ENCODE data around the gene CDK9.
"Not testable (repeated sequence)": the region's sequence is repeated elsewhere in the genome, so short reads cannot be mapped to it uniquely, and the experiment has no call there.

The CDK9 gene

DNA sequence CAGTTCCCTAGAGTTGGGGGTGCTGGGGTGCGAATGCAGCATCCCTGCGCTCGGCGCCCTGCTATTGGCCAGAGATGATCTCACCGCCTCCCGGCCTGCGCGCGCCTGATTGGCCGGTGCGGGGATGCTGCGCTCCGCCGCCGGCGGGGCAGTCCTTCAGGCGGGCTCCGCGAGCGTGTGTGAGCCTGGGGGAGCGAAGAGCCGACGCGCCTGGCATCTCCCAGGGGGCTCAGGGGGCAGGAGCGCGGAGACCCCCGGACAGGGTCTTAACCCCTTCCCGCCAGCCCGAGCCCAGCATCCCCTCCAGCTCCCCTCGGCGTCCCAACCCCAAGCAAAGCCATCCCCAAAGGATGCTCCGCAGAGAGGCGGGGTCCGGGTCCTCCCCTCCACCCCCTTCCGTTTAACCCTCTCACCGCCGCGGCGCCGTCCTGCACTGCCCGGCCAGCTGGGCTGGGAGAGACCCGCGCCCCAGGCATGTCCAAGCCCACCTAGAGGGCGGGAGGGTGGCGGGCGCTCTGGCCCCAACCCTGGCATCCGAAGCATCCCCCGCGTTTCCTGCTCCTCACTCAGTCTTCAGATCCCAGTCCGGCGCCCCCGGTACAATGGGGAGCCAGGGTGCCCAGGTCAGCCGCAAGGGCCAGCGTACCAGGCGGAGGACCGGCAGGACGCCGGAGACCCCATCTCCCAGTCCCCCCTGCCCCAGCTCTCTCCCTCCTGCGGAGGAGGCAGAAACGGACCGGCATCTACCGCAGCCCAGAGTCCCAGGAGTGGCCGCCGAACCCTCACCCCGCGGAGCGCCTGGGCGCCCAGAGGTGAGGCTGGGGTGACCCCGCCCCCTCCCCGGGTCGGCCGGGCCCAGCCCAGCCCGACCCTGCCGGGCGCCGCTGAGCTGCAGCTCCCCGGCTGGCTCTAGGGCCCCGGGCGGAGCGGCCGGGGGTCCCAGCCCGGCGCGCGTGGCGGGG, 31.5 kb upstream of the CDK9 start:
- no peak for DNase-seq
- no peak for TF ChIP-seq GATA1 (IDR thresholded peaks at IDR 0.05; ENCODE audit: low read depth, low read length)
- TF ChIP-seq POLR2A (IDR thresholded peaks at IDR 0.05; ENCODE audit: low read length), result no peak

DNA sequence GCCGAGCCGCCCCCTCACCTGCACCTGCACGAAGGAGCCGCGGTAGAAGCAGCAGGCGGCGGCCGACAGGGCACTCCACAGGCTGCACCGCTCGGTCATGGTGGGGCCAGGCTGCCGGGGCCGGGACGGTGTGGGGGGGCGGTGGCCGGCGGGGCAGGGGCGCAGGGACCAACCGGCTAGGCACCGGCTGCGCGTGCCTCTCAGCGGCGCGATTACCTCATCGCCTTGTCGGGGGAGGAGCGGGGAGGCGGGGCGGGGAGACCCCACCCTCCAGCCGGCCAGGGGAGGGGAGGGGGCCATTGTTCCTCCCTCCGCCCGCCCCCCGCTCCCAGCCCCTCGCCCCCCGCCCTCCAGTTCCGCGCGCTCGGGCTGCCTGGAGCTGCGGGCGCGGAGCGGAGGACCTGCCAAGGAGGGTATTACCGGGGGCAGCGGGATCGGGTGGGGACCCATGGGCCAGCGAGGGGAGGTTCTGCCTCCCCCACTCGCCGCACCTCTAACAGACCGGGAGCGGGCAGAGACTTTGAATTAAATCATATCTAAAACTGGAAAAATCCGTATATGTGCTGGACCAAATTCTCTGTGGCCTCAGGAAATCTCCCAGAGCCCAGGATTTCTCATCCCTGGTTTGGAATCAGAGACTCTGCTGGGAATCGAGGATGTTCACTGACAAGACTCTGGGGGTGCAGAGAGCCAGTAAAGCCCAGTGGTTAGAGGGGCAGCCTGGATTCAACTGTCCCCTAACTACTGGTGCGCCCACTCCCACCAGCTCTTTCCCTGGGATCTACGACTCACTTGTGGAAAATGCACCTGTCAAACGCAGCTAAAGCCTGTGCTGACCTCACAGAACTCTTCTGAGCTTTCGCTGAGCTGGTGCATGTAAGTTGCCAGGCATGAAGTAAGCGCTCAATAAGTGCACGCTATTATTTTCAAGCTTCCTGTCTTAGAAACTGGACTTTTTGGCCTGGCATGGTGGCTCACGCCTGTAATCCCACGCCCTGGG, 30.5 kb upstream of the CDK9 start:
- no peak for DNase-seq
- TF ChIP-seq POLR2A (IDR thresholded peaks at IDR 0.05; ENCODE audit: low read length), result no peak
- TF ChIP-seq GATA1 (IDR thresholded peaks at IDR 0.05; ENCODE audit: low read depth, low read length), result no peak

DNA sequence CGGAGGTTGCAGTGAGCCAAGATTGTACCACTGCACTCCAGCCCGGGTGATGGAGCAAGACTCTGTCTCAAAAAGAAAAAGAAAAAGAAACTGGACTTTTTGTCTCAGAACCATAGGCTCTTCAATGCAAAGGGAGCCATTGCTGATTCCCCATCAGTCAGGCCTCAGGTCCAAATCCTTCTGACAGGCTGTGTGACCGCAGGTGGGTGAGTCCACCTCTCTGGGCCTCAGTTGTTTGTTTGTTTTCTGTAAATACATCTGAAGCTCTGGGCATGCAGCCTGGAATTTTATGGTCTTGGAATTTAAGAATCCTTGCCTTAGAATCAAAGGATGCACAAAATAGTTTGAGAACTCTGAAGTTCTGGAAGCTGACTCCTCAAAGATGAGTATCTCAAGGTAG, 29.6 kb upstream of the CDK9 start:
- TF ChIP-seq GATA1 (IDR thresholded peaks at IDR 0.05; ENCODE audit: low read depth, low read length) (no peak), POLR2A (IDR thresholded peaks at IDR 0.05; ENCODE audit: low read length) (no peak)
- no peak for DNase-seq

DNA sequence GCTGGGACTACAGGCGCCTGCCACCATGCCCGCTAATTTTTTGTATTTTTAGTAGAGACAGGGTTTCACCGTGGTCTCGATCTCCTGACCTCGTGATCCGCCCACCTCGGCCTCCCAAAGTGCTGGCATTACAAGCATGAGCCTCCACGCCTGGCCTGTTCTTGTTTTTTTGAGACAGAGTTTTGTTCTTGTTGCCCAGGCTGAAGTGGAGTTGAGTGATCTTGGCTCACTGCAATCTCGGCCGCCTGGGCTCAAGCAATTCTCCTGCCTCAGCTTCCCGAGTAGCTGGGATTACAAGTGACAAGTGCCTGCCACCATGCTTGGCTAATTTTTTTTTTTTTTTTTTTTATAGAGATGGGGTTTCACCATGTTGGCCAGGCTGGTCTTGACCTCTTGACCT, 29.1 kb upstream of the CDK9 start:
- DNase-seq, result not testable (repeated sequence)

GRCh38 chr9:127758843-127759242, 27.0 kb upstream of the CDK9 start:
- DNase-seq, result peak; percentile 48 to 73
- TF ChIP-seq GATA1 (IDR thresholded peaks at IDR 0.05; ENCODE audit: low read depth, low read length) (no peak), POLR2A (IDR thresholded peaks at IDR 0.05; ENCODE audit: low read length) (no peak)

DNA sequence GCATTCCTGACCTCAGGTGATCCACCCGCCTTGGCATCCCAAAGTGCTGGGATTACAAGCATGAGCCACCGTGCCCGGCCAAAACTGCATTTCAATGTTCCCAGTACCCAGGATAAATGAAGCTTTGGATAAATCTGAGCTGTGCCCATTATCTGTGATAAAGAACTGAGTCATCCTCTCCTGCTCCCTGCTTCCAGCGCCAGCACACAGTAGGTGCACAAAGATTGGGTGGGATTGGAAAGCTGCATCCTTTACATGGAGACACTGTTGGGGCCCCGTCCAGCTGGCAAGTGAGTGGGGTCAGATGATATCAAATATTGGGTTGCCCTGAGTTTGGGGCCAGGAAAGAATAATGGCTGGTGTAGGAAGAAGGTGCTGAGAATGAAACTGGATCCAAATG, 24.8 kb upstream of the CDK9 start:
- TF ChIP-seq GATA1 (IDR thresholded peaks at IDR 0.05; ENCODE audit: low read depth, low read length), result no peak
- TF ChIP-seq POLR2A (IDR thresholded peaks at IDR 0.05; ENCODE audit: low read length), result no peak
- DNase-seq, result no peak

- DNase-seq, result no peak
- TF ChIP-seq POLR2A (IDR thresholded peaks at IDR 0.05; ENCODE audit: low read length) (no peak), GATA1 (IDR thresholded peaks at IDR 0.05; ENCODE audit: low read depth, low read length) (no peak)
Observed at GRCh38 chr9:127761491-127761956, 24.3 kb upstream of the CDK9 start.

DNA sequence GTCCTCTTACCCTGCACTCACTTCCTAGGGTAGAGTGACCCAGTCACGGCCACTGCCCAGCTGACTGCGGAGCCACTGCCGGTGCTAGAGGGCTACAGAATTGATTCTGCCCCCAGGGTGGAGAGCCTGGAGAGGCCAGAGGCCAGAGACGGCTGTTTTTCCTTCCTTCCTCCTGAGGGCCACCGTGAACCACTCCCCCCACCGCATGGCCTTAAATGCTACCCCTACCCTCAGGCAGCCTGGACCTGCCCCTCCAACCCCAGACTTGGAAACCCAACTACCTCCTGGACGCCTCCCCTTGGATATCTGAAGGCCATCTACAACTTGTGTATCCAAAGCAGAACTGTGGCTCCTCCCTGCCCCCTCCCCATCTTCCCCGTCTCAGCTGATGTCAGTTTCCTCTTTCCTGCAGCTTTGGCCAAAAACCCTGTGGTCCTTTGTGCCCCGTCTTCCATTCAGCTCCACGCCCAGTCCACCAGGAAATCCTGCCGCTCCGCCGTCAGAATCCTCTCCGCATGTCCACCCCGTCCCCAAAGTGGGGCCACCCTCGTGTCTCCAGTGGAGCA, 23.6 kb upstream of the CDK9 start:
- TF ChIP-seq POLR2A (IDR thresholded peaks at IDR 0.05; ENCODE audit: low read length) (no peak), GATA1 (IDR thresholded peaks at IDR 0.05; ENCODE audit: low read depth, low read length) (no peak)
- no peak for DNase-seq

DNA sequence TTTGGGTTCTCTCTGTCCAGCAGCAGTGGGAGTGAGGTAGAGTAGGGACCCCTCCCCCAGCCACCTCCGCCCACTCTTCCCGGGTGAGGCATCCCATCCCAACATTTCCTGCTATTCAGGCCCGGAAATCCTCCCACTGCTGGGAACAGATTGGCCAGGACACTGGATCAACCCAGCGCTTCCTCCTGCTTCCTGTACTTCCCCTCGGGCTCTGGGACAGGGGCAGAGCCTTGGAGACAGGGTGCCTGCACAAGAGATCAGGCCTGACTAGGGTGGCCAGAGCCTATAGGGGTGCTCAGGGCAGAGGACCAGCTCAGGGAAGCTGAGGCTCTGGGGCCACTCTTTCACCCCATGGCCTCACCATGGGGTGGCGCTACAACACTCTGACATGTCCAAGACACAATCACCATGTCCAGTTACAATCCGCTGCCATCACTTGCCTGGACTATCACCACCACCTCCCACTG, 21.9 kb upstream of the CDK9 start:
- peak; percentile 60 to 63 for DNase-seq
- no peak for TF ChIP-seq POLR2A (IDR thresholded peaks at IDR 0.05; ENCODE audit: low read length)
- TF ChIP-seq GATA1 (IDR thresholded peaks at IDR 0.05; ENCODE audit: low read depth, low read length), result no peak

GRCh38 chr9:127765418-127765817, 20.4 kb upstream of the CDK9 start:
- TF ChIP-seq POLR2A (IDR thresholded peaks at IDR 0.05; ENCODE audit: low read length) (no peak), GATA1 (IDR thresholded peaks at IDR 0.05; ENCODE audit: low read depth, low read length) (no peak)
- no peak for DNase-seq

GRCh38 chr9:127767410-127767809, 18.4 kb upstream of the CDK9 start:
- DNase-seq, result no peak
- TF ChIP-seq GATA1 (IDR thresholded peaks at IDR 0.05; ENCODE audit: low read depth, low read length) (no peak), POLR2A (IDR thresholded peaks at IDR 0.05; ENCODE audit: low read length) (no peak)

DNA sequence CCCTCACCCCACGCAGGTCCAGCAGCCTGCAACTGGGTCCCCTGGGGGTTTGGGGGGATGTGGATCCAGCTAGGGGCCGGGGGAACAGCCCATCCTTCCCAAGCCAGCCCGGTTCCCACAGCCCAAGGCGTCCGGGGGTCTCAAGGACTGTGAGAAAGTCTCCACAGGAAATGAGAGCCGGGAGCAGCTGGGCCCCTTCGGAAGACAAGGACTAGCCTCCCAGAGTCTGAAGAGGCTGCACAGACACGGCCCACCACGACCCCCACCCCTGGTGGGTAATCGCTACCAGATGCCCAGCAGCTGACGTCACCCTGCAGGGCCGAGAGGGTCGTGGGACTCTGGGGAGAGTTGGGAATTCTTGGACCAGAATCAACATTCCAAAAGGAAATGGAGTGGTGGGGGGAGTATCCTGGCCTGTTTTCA, 17.9 kb upstream of the CDK9 start:
- no peak for DNase-seq
- TF ChIP-seq POLR2A (IDR thresholded peaks at IDR 0.05; ENCODE audit: low read length) (no peak), GATA1 (IDR thresholded peaks at IDR 0.05; ENCODE audit: low read depth, low read length) (no peak)

DNA sequence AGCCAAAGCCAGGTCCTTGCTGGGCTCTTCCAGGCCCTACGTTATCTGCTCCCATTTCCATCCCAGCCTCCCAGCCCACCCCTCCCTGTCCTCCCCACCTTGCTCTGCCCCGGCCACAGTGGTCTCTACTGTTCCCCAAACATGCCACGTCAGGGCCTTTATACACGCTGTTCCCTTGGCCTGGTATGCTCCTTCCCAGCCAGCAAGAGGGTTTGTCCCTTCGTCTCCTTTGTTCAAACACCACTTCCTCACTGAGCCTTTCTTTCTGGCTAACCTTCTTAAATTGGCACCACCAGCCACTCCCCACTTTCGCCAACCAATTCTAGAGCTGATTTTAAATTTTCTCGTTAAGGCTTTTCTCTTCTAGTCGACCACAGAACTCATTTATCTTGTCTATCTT, 17.1 kb upstream of the CDK9 start:
- TF ChIP-seq GATA1 (IDR thresholded peaks at IDR 0.05; ENCODE audit: low read depth, low read length), result no peak

DNA sequence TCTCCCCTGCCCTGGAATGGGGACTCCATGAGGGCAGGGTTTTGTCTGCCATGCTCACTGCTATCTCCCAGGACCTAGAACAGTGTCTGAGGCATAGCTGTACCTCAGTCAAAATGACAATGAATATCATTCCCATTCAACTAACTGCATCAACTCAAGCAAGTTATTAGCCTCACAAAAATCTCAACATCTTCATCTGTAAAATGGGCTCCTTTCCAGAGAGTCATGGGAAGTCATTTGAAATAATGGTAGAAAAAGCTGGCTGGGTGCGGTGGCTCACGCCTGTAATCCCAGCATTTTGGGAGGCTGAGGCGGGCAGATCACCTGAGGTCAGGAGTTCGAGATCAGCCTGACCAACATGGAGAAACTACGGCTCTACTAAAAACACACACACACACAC, 16.7 kb upstream of the CDK9 start:
- TF ChIP-seq GATA1 (IDR thresholded peaks at IDR 0.05; ENCODE audit: low read depth, low read length) (no peak), POLR2A (IDR thresholded peaks at IDR 0.05; ENCODE audit: low read length) (no peak)
- no peak for DNase-seq

More for the DNA sequence above, 17.1 kb upstream of the CDK9 start:
- no peak for DNase-seq

Measured in erythroblast (primary cell).